Trophoblast cell (in vitro differentiated cells and primary cell): Measurements from ENCODE around the gene KLHL35.
A peak's percentile ranks its signal among the peaks of the same experiment; 100 is the strongest.

Experiments used
- DNase-seq, 2 donors: peaks; one replicate each; pipeline ENCODE4 v3.0.0-alpha.2; 2016
- H2AFZ ChIP-seq: 2 replicates; pipeline ENCODE4 v1.6.1; 2013; ENCODE audit warnings: low read length, moderate library complexity, mild to moderate bottlenecking; ENCODE audit not compliant: insufficient read depth, poor library complexity
- H2AK5ac ChIP-seq: 2 replicates; pipeline ENCODE4 v1.6.1; 2013; ENCODE audit warnings: mild to moderate bottlenecking, low read length
- H2BK120ac ChIP-seq: 2 replicates; pipeline ENCODE4 v1.6.1; 2013; ENCODE audit warnings: low read length, mild to moderate bottlenecking, moderate library complexity; ENCODE audit not compliant: insufficient read depth, poor library complexity
- H2BK12ac ChIP-seq: 2 replicates; pipeline ENCODE4 v1.6.1; 2013; ENCODE audit warnings: mild to moderate bottlenecking, low read length, moderate library complexity
- H2BK5ac ChIP-seq: 2 replicates; pipeline ENCODE4 v1.6.1; 2013; ENCODE audit warnings: low read length, low read depth, moderate library complexity, mild to moderate bottlenecking; ENCODE audit not compliant: poor library complexity
- H3K14ac ChIP-seq: 2 replicates; pipeline ENCODE4 v1.6.1; 2013; ENCODE audit warnings: mild to moderate bottlenecking, low read length
- H3K18ac ChIP-seq: 2 replicates; pipeline ENCODE4 v1.6.1; 2013; ENCODE audit warnings: mild to moderate bottlenecking, low read length
- H3K23ac ChIP-seq: 2 replicates; pipeline ENCODE4 v1.6.1; 2013; ENCODE audit warnings: low read length
- H3K27ac ChIP-seq: 2 replicates; pipeline ENCODE4 v1.5.1; 2013; ENCODE audit warnings: low read depth, mild to moderate bottlenecking, inconsistent platforms, low read length, moderate library complexity
- H3K27me3 ChIP-seq: 2 replicates; pipeline ENCODE4 v1.6.1; 2013; ENCODE audit warnings: inconsistent platforms, mild to moderate bottlenecking, low read length, moderate library complexity; ENCODE audit not compliant: insufficient read depth
- H3K36me3 ChIP-seq, 2 experiments: 1 replicate in 1 of 2; 2 replicates in 1 of 2; pipeline ENCODE4 v1.6.1; 2013; ENCODE audit warnings: low read length in 2 of 2, mild to moderate bottlenecking in 2 of 2, moderate library complexity in 1 of 2; ENCODE audit not compliant: insufficient read depth in 2 of 2, control insufficient read depth in 1 of 2
- H3K4ac ChIP-seq: 2 replicates; pipeline ENCODE4 v1.6.1; 2013; ENCODE audit warnings: low read depth, mild to moderate bottlenecking, low read length, moderate library complexity
- H3K4me1 ChIP-seq, 2 experiments: 1 replicate in 1 of 2; 2 replicates in 1 of 2; pipeline ENCODE4 v1.6.1; 2013; ENCODE audit warnings: low read length in 2 of 2, mild to moderate bottlenecking in 2 of 2, moderate library complexity in 1 of 2; ENCODE audit not compliant: insufficient read depth in 2 of 2, control insufficient read depth in 1 of 2
- H3K4me2 ChIP-seq: 2 replicates; pipeline ENCODE4 v1.6.1; 2013; ENCODE audit warnings: inconsistent platforms, mild to moderate bottlenecking, low read length, moderate library complexity
- H3K4me3 ChIP-seq: 2 replicates; pipeline ENCODE4 v1.5.1; 2013; ENCODE audit warnings: mild to moderate bottlenecking, low read depth, low read length, inconsistent platforms
- H3K79me1 ChIP-seq: one replicate; pipeline ENCODE4 v1.6.1; 2013; ENCODE audit warnings: low read length
- H3K79me2 ChIP-seq: 2 replicates; pipeline ENCODE4 v1.6.1; 2013; ENCODE audit warnings: low read length, mild to moderate bottlenecking; ENCODE audit not compliant: control insufficient read depth, insufficient read depth, poor library complexity
- H3K9ac ChIP-seq: 2 replicates; pipeline ENCODE4 v1.6.1; 2013; ENCODE audit warnings: mild to moderate bottlenecking, low read length
- H3K9me3 ChIP-seq: 2 replicates; pipeline ENCODE4 v1.6.1; 2013; ENCODE audit warnings: low read depth, mild to moderate bottlenecking, control low read depth, inconsistent platforms, low read length; ENCODE audit not compliant: insufficient read depth
- H4K12ac ChIP-seq: 2 replicates; pipeline ENCODE4 v1.6.1; 2013; ENCODE audit warnings: low read depth, mild to moderate bottlenecking, low read length, moderate library complexity
- H4K8ac ChIP-seq: 2 replicates; pipeline ENCODE4 v1.6.1; 2013; ENCODE audit warnings: low read depth, mild to moderate bottlenecking, low read length, moderate library complexity
- H4K91ac ChIP-seq: one replicate; pipeline ENCODE4 v1.6.1; 2013; ENCODE audit warnings: low read depth, mild to moderate bottlenecking, low read length, moderate library complexity
- WGBS: extraction: QIAGEN DNeasy Blood & Tissue Kit; methylation state at CpG from one replicate; pipeline ENCODE4 v1.1.7; 2013; ENCODE audit warnings: missing lambda C conversion rate; ENCODE audit not compliant: insufficient read length, insufficient coverage; ENCODE audit errors: extremely low coverage; 5-methylcytosine and 5-hydroxymethylcytosine counted together

The KLHL35 gene

GRCh38 chr11:75399344-75400145, 33.5 kb downstream of the KLHL35 start, which contains the start of gene RPS3:
Gene RPS3, plus strand, starts transcription at chr11:75399518. Its CDS starts 30 bp downstream, at chr11:75399548.
- peak within 1 kb of the TSS; percentile 88 for H3K18ac ChIP-seq
- H3K14ac ChIP-seq: peak within 1 kb of the TSS; percentile 95
- H3K79me2 ChIP-seq: peaks cover 23% of the 10 kb centered on the region
- peaks cover 0 to 5% of the 10 kb centered on the region in 2 experiments for H3K4me1 ChIP-seq
- H2BK12ac ChIP-seq: peak within 1 kb of the TSS; percentile 24
- no peaks in the 10 kb centered on the region for H3K9me3 ChIP-seq
- peaks cover 23 to 33% of the 10 kb centered on the region in 2 experiments for H3K36me3 ChIP-seq
- no peaks in the 10 kb centered on the region for H3K27me3 ChIP-seq
- H3K4ac ChIP-seq: peak within 1 kb of the TSS; percentile 95
- peak within 1 kb of the TSS; percentile 74 for H2BK120ac ChIP-seq
- peak within 1 kb of the TSS; percentile 94 for H4K12ac ChIP-seq
- WGBS: no CpG with 5 or more reads among the region's 55 CpGs
- DNase-seq: peak; percentile 85 to 95
- peak within 1 kb of the TSS; percentile 97 for H4K8ac ChIP-seq
- peak within 1 kb of the TSS; percentile 98 for H3K9ac ChIP-seq
- peak within 1 kb of the TSS; percentile 99 for H2AK5ac ChIP-seq
- H3K79me1 ChIP-seq: peaks cover 7% of the 10 kb centered on the region
- peak within 1 kb of the TSS; percentile 83 for H2AFZ ChIP-seq
- peak within 1 kb of the TSS; percentile 98 for H3K4me2 ChIP-seq
- peak within 1 kb of the TSS; percentile 17 for H3K23ac ChIP-seq
- H2BK5ac ChIP-seq: peak within 1 kb of the TSS; percentile 96
- peak within 1 kb of the TSS; percentile 91 for H4K91ac ChIP-seq
- peak within 1 kb of the TSS; percentile 90 for H3K27ac ChIP-seq
- H3K4me3 ChIP-seq: peak within 1 kb of the TSS; percentile 98

GRCh38 chr11:75398906-75399305, 34.1 kb downstream of the KLHL35 start:
- H3K36me3 ChIP-seq: peaks cover 16 to 26% of the 10 kb centered on the region in 2 experiments
- H3K9me3 ChIP-seq: no peaks in the 10 kb centered on the region
- H2BK5ac ChIP-seq: no peak overlapping the region
- no peak overlapping the region for H2BK120ac ChIP-seq
- H4K12ac ChIP-seq: no peak overlapping the region
- H3K27ac ChIP-seq: no peak overlapping the region
- H3K9ac ChIP-seq: no peak overlapping the region
- peak overlapping the region; percentile 24 for H2BK12ac ChIP-seq
- no peak overlapping the region for H3K14ac ChIP-seq
- H3K23ac ChIP-seq: no peak overlapping the region
- peak overlapping the region; percentile 83 for H2AFZ ChIP-seq
- H3K4me3 ChIP-seq: no peak overlapping the region
- peak overlapping the region; percentile 82 for H4K8ac ChIP-seq
- H3K4ac ChIP-seq: no peak overlapping the region
- no peak for DNase-seq
- WGBS: no CpG with 5 or more reads among the region's 8 CpGs
- no peak overlapping the region for H3K4me2 ChIP-seq
- peak overlapping the region; percentile 16 for H4K91ac ChIP-seq
- no peak overlapping the region for H3K18ac ChIP-seq
- no peak overlapping the region for H2AK5ac ChIP-seq
- H3K27me3 ChIP-seq: no peaks in the 10 kb centered on the region
- peaks cover 23% of the 10 kb centered on the region for H3K79me2 ChIP-seq
- H3K4me1 ChIP-seq: peaks cover 0 to 5% of the 10 kb centered on the region in 2 experiments
- peaks cover 7% of the 10 kb centered on the region for H3K79me1 ChIP-seq

- H3K36me3 ChIP-seq: no peaks in the 10 kb centered on the region
- H3K18ac ChIP-seq: no peak overlapping the region
- H3K79me2 ChIP-seq: no peaks in the 10 kb centered on the region
- H2BK120ac ChIP-seq: no peak overlapping the region
- no peak for DNase-seq
- no peak overlapping the region for H3K14ac ChIP-seq
- WGBS: no CpG with 5 or more reads among the region's 8 CpGs
- no peaks in the 10 kb centered on the region for H3K9me3 ChIP-seq
- no peak overlapping the region for H3K4me3 ChIP-seq
- no peak overlapping the region for H3K23ac ChIP-seq
- no peaks in the 10 kb centered on the region for H3K27me3 ChIP-seq
- no peak overlapping the region for H3K4ac ChIP-seq
- no peak overlapping the region for H2AK5ac ChIP-seq
- H2BK12ac ChIP-seq: no peak overlapping the region
- no peaks in the 10 kb centered on the region for H3K4me1 ChIP-seq
- H4K8ac ChIP-seq: no peak overlapping the region
- H4K12ac ChIP-seq: no peak overlapping the region
- no peak overlapping the region for H3K27ac ChIP-seq
- no peak overlapping the region for H2AFZ ChIP-seq
- H4K91ac ChIP-seq: no peak overlapping the region
- peaks cover 2% of the 10 kb centered on the region for H3K79me1 ChIP-seq
- H2BK5ac ChIP-seq: no peak overlapping the region
- no peak overlapping the region for H3K4me2 ChIP-seq
- no peak overlapping the region for H3K9ac ChIP-seq
These were observed 38.7 kb downstream of the KLHL35 start for GRCh38 chr11:75394085-75394840.

GRCh38 chr11:75389925-75390324, 43.1 kb downstream of the KLHL35 start:
- no peak overlapping the region for H2BK5ac ChIP-seq
- H3K9ac ChIP-seq: no peak overlapping the region
- no peaks in the 10 kb centered on the region for H3K79me2 ChIP-seq
- no peak for DNase-seq
- H3K18ac ChIP-seq: no peak overlapping the region
- no peak overlapping the region for H2AK5ac ChIP-seq
- H3K27me3 ChIP-seq: no peaks in the 10 kb centered on the region
- H2BK120ac ChIP-seq: no peak overlapping the region
- no peak overlapping the region for H4K12ac ChIP-seq
- no peak overlapping the region for H2BK12ac ChIP-seq
- no peak overlapping the region for H3K4ac ChIP-seq
- H3K4me3 ChIP-seq: no peak overlapping the region
- no peak overlapping the region for H3K14ac ChIP-seq
- H3K4me2 ChIP-seq: no peak overlapping the region
- no peaks in the 10 kb centered on the region for H3K9me3 ChIP-seq
- no peaks in the 10 kb centered on the region for H3K36me3 ChIP-seq
- no peak overlapping the region for H3K27ac ChIP-seq
- H2AFZ ChIP-seq: no peak overlapping the region
- no CpG with 5 or more reads among the region's 7 CpGs for WGBS
- no peak overlapping the region for H4K91ac ChIP-seq
- no peak overlapping the region for H3K23ac ChIP-seq
- no peak overlapping the region for H4K8ac ChIP-seq
- peaks cover 9% of the 10 kb centered on the region for H3K79me1 ChIP-seq
- peaks cover 6 to 11% of the 10 kb centered on the region in 2 experiments for H3K4me1 ChIP-seq
